PC-3 (cell line): ENCODE measurements around the gene CELA3B.

Experiments used
- CTCF ChIP-seq: fragments of 300-600 bp; sonication (generic); conservative IDR thresholded peaks from 2 replicates; pipeline ENCODE4 v1.5.1; 2017; ENCODE audit warnings: antibody characterized with exemption, low read depth, mild to moderate bottlenecking, low read length
- EZH2 ChIP-seq: fragments of 300-600 bp; sonication (generic); IDR thresholded peaks from one replicate; pipeline ENCODE4 v1.6.1; 2017; ENCODE audit warnings: antibody characterized with exemption, mild to moderate bottlenecking, low read length; ENCODE audit not compliant: unreplicated experiment

DNA sequence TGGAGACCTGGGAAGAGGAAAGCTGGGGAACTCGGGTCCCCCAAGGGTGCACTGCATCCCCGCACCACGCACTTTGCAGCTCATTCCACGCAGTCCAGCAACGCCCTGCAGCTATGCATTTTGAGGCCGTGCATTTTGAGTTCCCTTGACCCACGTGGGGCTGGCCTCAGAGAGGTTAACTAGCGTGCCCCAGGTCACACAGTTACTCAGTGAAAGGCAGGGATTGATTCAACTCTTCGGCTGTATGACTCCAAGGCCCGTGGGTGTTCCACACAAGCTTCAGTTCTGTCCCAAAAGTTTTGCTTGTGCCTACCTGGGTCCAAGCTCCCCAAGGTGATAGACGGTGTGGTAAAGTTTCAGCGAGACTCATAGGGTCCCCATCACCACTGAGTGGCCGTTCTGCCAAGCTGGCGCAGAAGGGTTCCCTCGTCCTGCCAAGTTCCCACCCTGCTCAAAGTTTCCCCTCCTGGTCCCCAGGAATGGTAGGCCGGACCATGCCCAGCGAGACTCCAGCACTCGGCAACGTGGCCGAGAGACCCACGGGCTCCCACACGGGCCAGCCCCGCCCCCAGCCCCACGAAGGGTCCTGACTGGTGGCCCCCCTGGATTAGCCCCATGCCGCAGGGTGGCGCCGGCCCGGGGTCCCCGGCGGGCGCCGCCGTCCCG is 40.3 kb upstream of the CELA3B start:
- no peak for TF ChIP-seq CTCF
- TF ChIP-seq EZH2: no peak
